HFFc6 (cell line): Measurements from ENCODE around the gene MTMR3. TPM values are rescaled to one million over a fixed set of nuclear protein-coding genes. Genes with fewer than 3 reads are reported as not detected.

Source experiments
- DNase-seq: peaks from one replicate; pipeline ENCODE4 v3.0.0-alpha.2; 2018
- H3K27ac Mint-ChIP-seq: 2 replicates; pipeline ENCODE4 v1.8.0; 2020; ENCODE audit warnings: mild to moderate bottlenecking, mixed read lengths
- H3K27me3 Mint-ChIP-seq: 2 replicates; pipeline ENCODE4 v1.8.0; 2021; ENCODE audit warnings: mild to moderate bottlenecking, moderate library complexity, mixed read lengths; ENCODE audit not compliant: insufficient read depth
- H3K36me3 Mint-ChIP-seq: 2 replicates; pipeline ENCODE4 v1.8.0; 2021; ENCODE audit warnings: low read depth, mixed read lengths
- H3K4me1 Mint-ChIP-seq: 2 replicates; pipeline ENCODE4 v1.8.0; 2020; ENCODE audit warnings: low read depth, mixed read lengths
- H3K4me3 Mint-ChIP-seq: 2 replicates; pipeline ENCODE4 v1.8.0; 2020; ENCODE audit warnings: mild to moderate bottlenecking, moderate library complexity, mixed read lengths
- H3K9me3 Mint-ChIP-seq: 2 replicates; pipeline ENCODE4 v1.8.0; 2020; ENCODE audit warnings: mild to moderate bottlenecking, mixed read lengths
- CTCF ChIP-seq: fragments of 200-600 bp; sonication (generic); IDR thresholded peaks from 2 replicates; pipeline ENCODE4 v1.5.0; 2021; ENCODE audit warnings: antibody characterized with exemption, mild to moderate bottlenecking
- total RNA-seq, 6 experiments: library from RNA; stranded (reverse); fragmentation: NEBNext Ultra II Directional; extraction: Animal tissue kit (Norgen Biotek cat#: 25700); gene quantifications; 2 replicates in 1 of 6; 3 replicates in 5 of 6; pipeline ENCODE4 v1.2.3, GENCODE V29; 2021

MTMR3 gene
- total RNA-seq, 6 experiments from 2014 or later = 19.0 to 27.0 (median 21.7) TPM

- DNase-seq = no peak
- H3K4me3 Mint-ChIP-seq = no peak overlapping the region
- no peaks in the 10 kb centered on the region for H3K27me3 Mint-ChIP-seq
- TF ChIP-seq CTCF = no peak
- no peak overlapping the region for H3K27ac Mint-ChIP-seq
- peaks cover 6% of the 10 kb centered on the region; the same call in 1 of the 2 replicates for H3K36me3 Mint-ChIP-seq
- H3K4me1 Mint-ChIP-seq = peaks cover 36% of the 10 kb centered on the region
- no peaks in the 10 kb centered on the region for H3K9me3 Mint-ChIP-seq
Measured at GRCh38 chr22:30008401-30008800, 125.4 kb downstream of the MTMR3 start.

GRCh38 chr22:30009478-30009877, 126.5 kb downstream of the MTMR3 start:
- Mint-ChIP-seq H3K36me3 (peaks cover 14% of the 10 kb centered on the region), H3K4me3 (no peak overlapping the region), H3K9me3 (no peaks in the 10 kb centered on the region), H3K27ac (no peak overlapping the region), H3K4me1 (peaks cover 37% of the 10 kb centered on the region), H3K27me3 (no peaks in the 10 kb centered on the region)
- TF ChIP-seq CTCF = no peak
- DNase-seq = no peak

GRCh38 chr22:30010789-30011405, 127.9 kb downstream of the MTMR3 start:
- H3K27ac Mint-ChIP-seq = peak overlapping the region; percentile 56
- no peak for TF ChIP-seq CTCF
- H3K27me3 Mint-ChIP-seq = no peaks in the 10 kb centered on the region
- no peak overlapping the region for H3K4me3 Mint-ChIP-seq
- H3K9me3 Mint-ChIP-seq = no peaks in the 10 kb centered on the region
- H3K4me1 Mint-ChIP-seq = peaks cover 42% of the 10 kb centered on the region
- no peak for DNase-seq
- H3K36me3 Mint-ChIP-seq = peaks cover 20% of the 10 kb centered on the region

GRCh38 chr22:30013201-30013600, 130.2 kb downstream of the MTMR3 start:
- DNase-seq = no peak
- H3K9me3 Mint-ChIP-seq = no peaks in the 10 kb centered on the region
- no peaks in the 10 kb centered on the region; the same call in 1 of the 2 replicates for H3K27me3 Mint-ChIP-seq
- no peak for TF ChIP-seq CTCF
- peaks cover 20% of the 10 kb centered on the region for H3K36me3 Mint-ChIP-seq
- H3K4me1 Mint-ChIP-seq = peaks cover 65% of the 10 kb centered on the region
- H3K4me3 Mint-ChIP-seq = no peak overlapping the region
- H3K27ac Mint-ChIP-seq = no peak overlapping the region

GRCh38 chr22:30014244-30014643, 131.3 kb downstream of the MTMR3 start:
- Mint-ChIP-seq H3K4me3 (no peak overlapping the region), H3K36me3 (peaks cover 22% of the 10 kb centered on the region), H3K27ac (peak overlapping the region; percentile 94), H3K4me1 (peaks cover 65% of the 10 kb centered on the region), H3K9me3 (no peaks in the 10 kb centered on the region), H3K27me3 (no peaks in the 10 kb centered on the region; the same call in 1 of the 2 replicates)
- no peak for DNase-seq
- no peak for TF ChIP-seq CTCF
